IMR-90 (cell line): ENCODE measurements around the gene CPA3. TPM values are rescaled to one million over a fixed set of nuclear protein-coding genes. Genes with fewer than 3 reads are reported as not detected.

ENCODE experiments used
- ATAC-seq: fragments of 200-7000 bp; cut with Tn5 transposase; 2 replicates; pipeline ENCODE4 v1.9.1; 2020; ENCODE audit warnings: low read depth, mild to moderate bottlenecking, moderate library complexity
- BruUV-seq: library from RNA; stranded (reverse); fragments of 400-500 nt; replicated peaks from 2 replicates; lab custom pipeline; 2021; lab: Mats Ljungman, UMichigan
- CTCF ChIA-PET: fragments of 300-600 bp; formaldehyde crosslinking; extraction: SDS; loops from one replicate; lab custom pipeline; 2021; ENCODE audit warnings: antibody characterized with exemption; lab: Yijun Ruan, JAX
- POLR2A ChIA-PET: fragments of 300-600 bp; sonication (Branson Sonifier 250); formaldehyde crosslinking; loops from one replicate; lab custom pipeline; 2022; ENCODE audit warnings: antibody characterized with exemption; ENCODE audit not compliant: unreplicated experiment; lab: Charles Lee
- DNase-seq: peaks from one replicate; pipeline ENCODE4 v3.0.0; 2013
- H2AFZ ChIP-seq: replicated peaks from 2 replicates; pipeline ENCODE3; 2013; ENCODE audit warnings: low read length, mild to moderate bottlenecking; ENCODE audit not compliant: poor library complexity
- H2AK5ac ChIP-seq: 2 replicates; pipeline ENCODE4 v1.6.1; 2013; ENCODE audit warnings: low read depth, low read length, inconsistent platforms
- H2AK9ac ChIP-seq: replicated peaks from 2 replicates; pipeline ENCODE3; 2013; ENCODE audit warnings: mild to moderate bottlenecking, low read depth, low read length, moderate library complexity; ENCODE audit not compliant: poor library complexity
- H2BK120ac ChIP-seq: 2 replicates; pipeline ENCODE4 v1.6.1; 2013; ENCODE audit warnings: low read depth, low read length, inconsistent platforms
- H2BK15ac ChIP-seq: 3 replicates; pipeline ENCODE4 v1.6.1; 2013; ENCODE audit warnings: low read depth, low read length, inconsistent platforms
- H2BK20ac ChIP-seq: 2 replicates; pipeline ENCODE4 v1.6.1; 2013; ENCODE audit warnings: low read depth, mild to moderate bottlenecking, inconsistent platforms, low read length, moderate library complexity
- H2BK5ac ChIP-seq: 2 replicates; pipeline ENCODE4 v1.6.1; 2013; ENCODE audit warnings: mild to moderate bottlenecking, low read depth, low read length, inconsistent platforms; ENCODE audit not compliant: poor library complexity, severe bottlenecking
- H3K14ac ChIP-seq: replicated peaks from 2 replicates; pipeline ENCODE4 v1.6.1; 2013; ENCODE audit warnings: low read depth, low read length, inconsistent platforms
- H3K18ac ChIP-seq: 2 replicates; pipeline ENCODE4 v1.6.1; 2013; ENCODE audit warnings: low read depth, low read length, control low read depth
- H3K23ac ChIP-seq: 2 replicates; pipeline ENCODE4 v1.6.1; 2013; ENCODE audit warnings: low read depth, low read length, inconsistent platforms
- H3K27ac ChIP-seq: 2 replicates; pipeline ENCODE4 v1.5.1; 2013; ENCODE audit warnings: mild to moderate bottlenecking, control low read depth, low read length; ENCODE audit not compliant: insufficient read depth
- H3K27me3 ChIP-seq: 2 replicates; pipeline ENCODE4 v1.6.1; 2013; ENCODE audit warnings: low read length; ENCODE audit not compliant: control insufficient read depth, insufficient read depth
- H3K36me3 ChIP-seq: 2 replicates; pipeline ENCODE4 v1.6.1; 2013; ENCODE audit warnings: low read length, mixed read lengths; ENCODE audit not compliant: control insufficient read depth, insufficient read depth
- H3K4ac ChIP-seq: 2 replicates; pipeline ENCODE4 v1.6.1; 2013; ENCODE audit warnings: low read depth, low read length, inconsistent platforms
- H3K4me1 ChIP-seq: 2 replicates; pipeline ENCODE4 v1.6.1; 2013; ENCODE audit warnings: low read length, mixed read lengths; ENCODE audit not compliant: control insufficient read depth, insufficient read depth
- H3K4me2 ChIP-seq: 2 replicates; pipeline ENCODE4 v1.6.1; 2013; ENCODE audit warnings: low read depth, mild to moderate bottlenecking, control low read depth, low read length, moderate library complexity
- H3K4me3 ChIP-seq: 2 replicates; pipeline ENCODE4 v1.5.1; 2013; ENCODE audit warnings: low read depth, mild to moderate bottlenecking, control low read depth, low read length, moderate library complexity; ENCODE audit not compliant: insufficient read depth
- H3K56ac ChIP-seq: 2 replicates; pipeline ENCODE4 v1.6.1; 2013; ENCODE audit warnings: low read length, inconsistent platforms; ENCODE audit not compliant: insufficient read depth; ENCODE audit errors: extremely low read depth
- H3K79me1 ChIP-seq, 2 experiments: 2 replicates each; pipeline ENCODE4 v1.6.1; 2013; ENCODE audit warnings: low read length in 2 of 2, inconsistent platforms in 1 of 2, low read depth in 1 of 2
- H3K9ac ChIP-seq: 2 replicates; pipeline ENCODE4 v1.6.1; 2013; ENCODE audit warnings: low read depth, low read length, control low read depth
- H3K9me1 ChIP-seq: 2 replicates; pipeline ENCODE4 v1.6.1; 2013; ENCODE audit warnings: low read length, inconsistent platforms; ENCODE audit not compliant: insufficient read depth
- H3K9me3 ChIP-seq: 2 replicates; pipeline ENCODE4 v1.6.1; 2013; ENCODE audit warnings: low read length; ENCODE audit not compliant: control insufficient read depth, insufficient read depth
- H4K20me1 ChIP-seq: 2 replicates; pipeline ENCODE4 v1.6.1; 2013; ENCODE audit warnings: low read length, inconsistent platforms; ENCODE audit not compliant: insufficient read depth
- H4K5ac ChIP-seq: 2 replicates; pipeline ENCODE4 v1.6.1; 2013; ENCODE audit warnings: mild to moderate bottlenecking, low read depth, low read length, control low read depth
- H4K8ac ChIP-seq, 2 experiments: 2 replicates each; pipeline ENCODE4 v1.6.1; 2013; ENCODE audit warnings: low read depth in 2 of 2, low read length in 2 of 2, control low read depth in 1 of 2, inconsistent platforms in 1 of 2
- H4K91ac ChIP-seq: 2 replicates; pipeline ENCODE4 v1.6.1; 2013; ENCODE audit warnings: low read depth, low read length, inconsistent platforms; ENCODE audit not compliant: insufficient read depth
- CEBPB ChIP-seq: IDR thresholded peaks from 2 replicates; pipeline ENCODE4 v1.6.1; 2012; ENCODE audit warnings: low read depth, low read length, improper control_type of control experiment
- CHD1 ChIP-seq: IDR thresholded peaks from 2 replicates; pipeline ENCODE4 v1.6.1; 2012; ENCODE audit warnings: low read depth, low read length, improper control_type of control experiment
- FOS ChIP-seq: fragments of 150-350 bp; IDR thresholded peaks from 2 replicates; pipeline ENCODE4 v1.6.1; 2016; ENCODE audit warnings: low read depth, low read length
- MAFK ChIP-seq: IDR thresholded peaks from 2 replicates; pipeline ENCODE4 v1.6.1; 2012; ENCODE audit warnings: low read depth, low read length, improper control_type of control experiment
- MAZ ChIP-seq: IDR thresholded peaks from 2 replicates; pipeline ENCODE4 v1.6.1; 2012; ENCODE audit warnings: low read depth, mild to moderate bottlenecking, low read length, improper control_type of control experiment, moderate library complexity, borderline replicate concordance
- MXI1 ChIP-seq: IDR thresholded peaks from 2 replicates; pipeline ENCODE4 v1.6.1; 2012; ENCODE audit warnings: low read depth, mild to moderate bottlenecking, low read length, moderate library complexity, borderline replicate concordance
- NFE2L2 ChIP-seq: fragments of 150-350 bp; IDR thresholded peaks from 2 replicates; pipeline ENCODE4 v1.6.1; 2016; ENCODE audit warnings: low read depth, mild to moderate bottlenecking, low read length
- POLR2A ChIP-seq: IDR thresholded peaks from 2 replicates; pipeline ENCODE4 v1.6.1; 2012; ENCODE audit warnings: mild to moderate bottlenecking, low read depth, low read length
- RCOR1 ChIP-seq: IDR thresholded peaks from 2 replicates; pipeline ENCODE4 v1.6.1; 2012; ENCODE audit warnings: mild to moderate bottlenecking, low read length, improper control_type of control experiment; ENCODE audit not compliant: insufficient replicate concordance
- RFX5 ChIP-seq: IDR thresholded peaks from 2 replicates; pipeline ENCODE4 v1.8.0; 2012; ENCODE audit warnings: low read depth, mild to moderate bottlenecking, low read length, moderate library complexity
- USF2 ChIP-seq: fragments of 150-350 bp; IDR thresholded peaks from 2 replicates; pipeline ENCODE4 v1.6.1; 2017; ENCODE audit warnings: mild to moderate bottlenecking, antibody characterized with exemption, low read length, low read depth
- WGBS, 2 experiments: methylation state at CpG; one replicate each; pipeline versions ENCODE4 v1.1.5 to v1.1.7; 2013; ENCODE audit warnings: missing lambda C conversion rate in 2 of 2; ENCODE audit not compliant: insufficient read length in 1 of 2; ENCODE audit errors: extremely low coverage in 2 of 2; 5-methylcytosine and 5-hydroxymethylcytosine counted together
- dilution Hi-C: fragments of 300-500 bp; cut with HindIII; formaldehyde crosslinking; loops from one replicate; pipeline ENCODE4 v1.14.3; 2018; ENCODE audit warnings: low sequenced_read_pairs; ENCODE audit not compliant: unreplicated experiment
- in situ Hi-C: fragments of 300-500 bp; cut with MboI; formaldehyde crosslinking; loops from 3 replicates; pipeline ENCODE4 v1.14.3; 2019; ENCODE audit warnings: low sequenced_read_pairs, inconsistent platforms, mixed read lengths
- intact Hi-C: fragments of 100-400 bp; cut with micrococcal nuclease; formaldehyde crosslinking; loops from 2 replicates; pipeline ENCODE4 v1.10.0; 2022
- polyA plus RNA-seq, 3 experiments: library from polyadenylated mRNA; depleted of rRNA; stranded (reverse); fragments of >200 nt; gene quantifications; 2 replicates each; pipeline ENCODE4 v1.2.3, GENCODE V29; 2012; ENCODE audit warnings: low replicate concordance in 1 of 3
- total RNA-seq: library from RNA; depleted of rRNA; stranded (reverse); fragments of >200 nt; gene quantifications from 2 replicates; pipeline ENCODE4 v1.2.3, GENCODE V29; 2012

Gene CPA3
- total and polyA plus RNA-seq, 2 of the 4 experiments (the other 2 are of a cell fraction): 0.07 TPM; not detected in 1

GRCh38 chr3:148938306-148938705 is 73.2 kb downstream of the CPA3 start:
- Histone ChIP-seq H3K4ac (no peak overlapping the region), H3K4me3 (no peak overlapping the region), H2BK5ac (no peak overlapping the region), H3K14ac (no peak overlapping the region), H2AK9ac (no peak overlapping the region), H3K18ac (no peak overlapping the region), H4K5ac (no peak overlapping the region), H2AFZ (no peak overlapping the region), H2BK120ac (no peak overlapping the region; the same call in none of the 2 replicates), H3K27me3 (peaks cover 2% of the 10 kb centered on the region), H4K20me1 (no peaks in the 10 kb centered on the region), H3K23ac (no peak overlapping the region), H3K4me2 (no peak overlapping the region), H3K4me1 (peaks cover 3% of the 10 kb centered on the region; the same call in 1 of the 2 replicates), H2BK15ac (no peak overlapping the region), H3K27ac (no peak overlapping the region), H3K9me3 (no peaks in the 10 kb centered on the region), H3K9ac (no peak overlapping the region), H4K8ac (no peak overlapping the region), H4K91ac (no peak overlapping the region), H2BK20ac (no peak overlapping the region), H3K56ac (no peak overlapping the region), H3K36me3 (no peaks in the 10 kb centered on the region), H2AK5ac (no peak overlapping the region), H3K9me1 (peaks cover 7% of the 10 kb centered on the region; the same call in 1 of the 2 replicates), H3K79me1 (no peaks in the 10 kb centered on the region)
- dilution Hi-C loops (no loop called here), intact Hi-C loops (no loop called here), in situ Hi-C loops (loop anchor here (25.0 kb wide), 1 partner anchor 1001 kb away; no protein-coding TSS in a partner anchor)
- CTCF ChIA-PET: no interaction called here
- DNase-seq: no peak
- BruUV-seq: no TSS peak
- POLR2A ChIA-PET: no interaction called here
- peak; percentile 29; the same call in 1 of the 2 replicates for ATAC-seq
- no CpG with 5 or more reads among the region's 2 CpGs for WGBS, 2 experiments
- no peak for TF ChIP-seq MAZ
- TF ChIP-seq USF2: no peak
- TF ChIP-seq POLR2A: no peak
- TF ChIP-seq RFX5: no peak
- no peak for TF ChIP-seq RCOR1
- TF ChIP-seq NFE2L2: no peak
- TF ChIP-seq FOS: no peak
- TF ChIP-seq MXI1: no peak
- TF ChIP-seq CHD1: no peak
- TF ChIP-seq CEBPB: no peak
- TF ChIP-seq MAFK: no peak
